CD14-positive monocyte (primary cell): ENCODE results near the gene LIPA. TPM values are rescaled to one million over a fixed set of nuclear protein-coding genes. Genes with fewer than 3 reads are reported as not detected.

Source experiments
- DNase-seq, 3 donors: peaks; one replicate each; pipeline ENCODE4 v3.0.0-alpha.2; 2011 to 2022
- H2AFZ ChIP-seq: 2 replicates; pipeline ENCODE4 v1.6.0; 2012; ENCODE audit warnings: mild to moderate bottlenecking, low read depth, low read length, inconsistent platforms; ENCODE audit not compliant: insufficient read depth, poor library complexity, severe bottlenecking
- H3K27ac ChIP-seq, 2 donors: 1 replicate in 1 of 2; 2 replicates in 1 of 2; pipeline ENCODE4 v1.5.1; 2012 to 2013; ENCODE audit warnings: low read length in 2 of 2, control low read depth in 1 of 2, inconsistent platforms in 1 of 2, low read depth in 1 of 2, mild to moderate bottlenecking in 1 of 2
- H3K27me3 ChIP-seq, 2 donors: one replicate each; pipeline versions ENCODE4 v1.6.0 to v1.6.1; 2011 to 2013; ENCODE audit warnings: low read length in 2 of 2; ENCODE audit not compliant: control insufficient read depth in 2 of 2, insufficient read depth in 2 of 2
- H3K36me3 ChIP-seq, 2 donors: replicated peaks in 1 of 2; 1 replicate in 1 of 2; 2 replicates in 1 of 2; pipeline versions ENCODE4 v1.5.1 to v1.6.1; 2012 to 2013; ENCODE audit warnings: low read length in 2 of 2, control low read depth in 1 of 2, inconsistent platforms in 1 of 2, mild to moderate bottlenecking in 1 of 2; ENCODE audit not compliant: insufficient read depth in 2 of 2, control insufficient read depth in 1 of 2
- H3K4me1 ChIP-seq, 2 donors: 1 replicate in 1 of 2; 2 replicates in 1 of 2; pipeline versions ENCODE4 v1.5.1 to v1.6.1; 2012 to 2013; ENCODE audit warnings: low read length in 2 of 2, control low read depth in 1 of 2, inconsistent platforms in 1 of 2, mild to moderate bottlenecking in 1 of 2, moderate library complexity in 1 of 2; ENCODE audit not compliant: insufficient read depth in 2 of 2, control insufficient read depth in 1 of 2
- H3K4me2 ChIP-seq: replicated peaks from 2 replicates; pipeline ENCODE3; 2012; ENCODE audit warnings: low read length, moderate library complexity, mild to moderate bottlenecking; ENCODE audit not compliant: poor library complexity, severe bottlenecking; ENCODE audit errors: extremely low read depth
- H3K4me3 ChIP-seq, 3 experiments: fragments of 200-600 bp in 1 of 3; sonication (generic) in 1 of 3; replicated peaks in 1 of 3; 1 replicate in 2 of 3; 2 replicates in 1 of 3; pipeline ENCODE4 v1.5.1; 2011 to 2013; ENCODE audit warnings: low read length in 3 of 3, mild to moderate bottlenecking in 3 of 3, control low read depth in 2 of 3, low read depth in 2 of 3, inconsistent platforms in 1 of 3, moderate library complexity in 1 of 3
- H3K79me2 ChIP-seq: 2 replicates; pipeline ENCODE4 v1.6.0; 2012; ENCODE audit warnings: mild to moderate bottlenecking, control low read depth, inconsistent platforms, low read length, moderate library complexity; ENCODE audit not compliant: insufficient read depth
- H3K9ac ChIP-seq: 2 replicates; pipeline ENCODE4 v1.6.0; 2017; ENCODE audit warnings: low read length, mild to moderate bottlenecking; ENCODE audit not compliant: insufficient read depth, poor library complexity, severe bottlenecking
- H3K9me3 ChIP-seq, 2 donors: replicated peaks in 1 of 2; 1 replicate in 1 of 2; 2 replicates in 1 of 2; pipeline versions ENCODE4 v1.5.1 to v1.6.1; 2012 to 2013; ENCODE audit warnings: low read length in 2 of 2, control low read depth in 1 of 2; ENCODE audit not compliant: control insufficient read depth in 1 of 2, insufficient read depth in 1 of 2
- H4K20me1 ChIP-seq: 2 replicates; pipeline ENCODE4 v1.6.0; 2012; ENCODE audit warnings: mild to moderate bottlenecking, low read length, control low read depth, moderate library complexity; ENCODE audit not compliant: insufficient read depth
- H3K27ac Mint-ChIP-seq, 7 donors: one replicate each; pipeline ENCODE4 v1.8.0; 2020; ENCODE audit warnings: mild to moderate bottlenecking in 7 of 7, mixed read lengths in 7 of 7, moderate library complexity in 6 of 7, inconsistent platforms in 2 of 7
- H3K27me3 Mint-ChIP-seq, 3 donors: one replicate each; pipeline ENCODE4 v1.8.0; 2021 to 2022; ENCODE audit warnings: low read depth in 3 of 3, mild to moderate bottlenecking in 3 of 3, mixed read lengths in 3 of 3, moderate library complexity in 3 of 3, inconsistent platforms in 1 of 3
- H3K36me3 Mint-ChIP-seq, 2 donors: one replicate each; pipeline ENCODE4 v1.8.0; 2020; ENCODE audit warnings: mixed read lengths in 2 of 2, inconsistent platforms in 1 of 2, mild to moderate bottlenecking in 1 of 2
- H3K4me1 Mint-ChIP-seq: one replicate; pipeline ENCODE4 v1.8.0; 2020; ENCODE audit warnings: mild to moderate bottlenecking, mixed read lengths
- H3K4me3 Mint-ChIP-seq, 2 donors: one replicate each; pipeline ENCODE4 v1.8.0; 2020; ENCODE audit warnings: mild to moderate bottlenecking in 2 of 2, mixed read lengths in 2 of 2, moderate library complexity in 1 of 2
- H3K9me3 Mint-ChIP-seq, 7 donors: one replicate each; pipeline ENCODE4 v1.8.0; 2020 to 2022; ENCODE audit warnings: mixed read lengths in 7 of 7, mild to moderate bottlenecking in 6 of 7, moderate library complexity in 6 of 7, inconsistent platforms in 2 of 7
- WGBS: methylation state at CpG from one replicate; pipeline ENCODE4 v1.1.5; 2013; ENCODE audit warnings: missing lambda C conversion rate; ENCODE audit not compliant: insufficient coverage; 5-methylcytosine and 5-hydroxymethylcytosine counted together
- intact Hi-C, 2 donors: fragments of 100-400 bp; cut with micrococcal nuclease; formaldehyde crosslinking; loops; one replicate each; pipeline versions ENCODE4 v1.15.0 to v1.15.1; 2023
- polyA plus RNA-seq, 3 donors: library from polyadenylated mRNA; depleted of rRNA in 1 of 3; unstranded in 2 of 3; stranded (reverse) in 1 of 3; fragments of 300-500 nt in 2 of 3; fragments of >200 nt in 1 of 3; fragmentation: Illumina TruSeq in 2 of 3; gene quantifications; 1 replicate in 2 of 3; 2 replicates in 1 of 3; pipeline ENCODE4 v1.2.3, GENCODE V29; 2012 to 2021
- TF ChIP-seq, protein P1 (sequence below): fragments of 200-600 bp; IDR thresholded peaks from one replicate; pipeline ENCODE4 v1.8.0; 2022; ENCODE audit warnings: antibody characterized with exemption, mild to moderate bottlenecking

Gene LIPA
- polyA plus RNA-seq, 3 donors = 37.4 to 353 (median 289) TPM

DNA sequence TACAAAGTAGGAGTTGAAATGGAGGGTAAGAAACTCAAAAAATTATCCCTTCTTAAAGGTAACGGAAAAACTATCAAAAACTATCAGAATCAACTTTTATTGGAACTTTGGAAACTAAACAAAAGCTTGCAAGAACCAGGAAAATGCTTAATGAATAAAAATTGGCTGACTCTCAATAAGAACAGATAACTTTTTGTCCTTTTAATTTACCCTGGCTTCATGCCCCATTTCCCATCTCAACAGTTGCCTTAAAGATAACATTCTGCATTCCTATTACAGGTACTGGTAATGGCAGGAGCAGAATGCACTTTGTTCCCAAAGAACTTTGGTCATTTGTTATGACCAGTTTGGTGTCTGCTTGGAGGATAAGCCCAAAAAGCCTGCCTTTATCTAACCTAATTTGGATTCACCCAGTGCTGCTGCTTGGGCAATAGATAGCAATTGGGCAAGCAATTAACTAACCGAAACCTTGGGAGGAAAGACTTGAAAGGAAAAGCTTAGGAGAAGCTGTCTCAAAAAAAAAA, 62.3 kb downstream of the LIPA start:
- Histone ChIP-seq H3K36me3 (no peaks in the 10 kb centered on the region), H4K20me1 (no peaks in the 10 kb centered on the region), H3K4me3 (no peak overlapping the region), H3K79me2 (no peaks in the 10 kb centered on the region), H3K4me1 (no peaks in the 10 kb centered on the region), H3K9me3 (no peaks in the 10 kb centered on the region), H2AFZ (no peak overlapping the region), H3K4me2 (no peak overlapping the region), H3K27ac (no peak overlapping the region), H3K9ac (no peak overlapping the region), H3K27me3 (no peaks in the 10 kb centered on the region)
- no peak overlapping the region for H3K4me3 Mint-ChIP-seq
- H3K9me3 Mint-ChIP-seq = peaks cover 0 to 4% (median 0%) of the 10 kb centered on the region in 7 donors
- DNase-seq = no peak
- peaks cover 5% of the 10 kb centered on the region for H3K4me1 Mint-ChIP-seq
- TF ChIP-seq, protein P1, sequence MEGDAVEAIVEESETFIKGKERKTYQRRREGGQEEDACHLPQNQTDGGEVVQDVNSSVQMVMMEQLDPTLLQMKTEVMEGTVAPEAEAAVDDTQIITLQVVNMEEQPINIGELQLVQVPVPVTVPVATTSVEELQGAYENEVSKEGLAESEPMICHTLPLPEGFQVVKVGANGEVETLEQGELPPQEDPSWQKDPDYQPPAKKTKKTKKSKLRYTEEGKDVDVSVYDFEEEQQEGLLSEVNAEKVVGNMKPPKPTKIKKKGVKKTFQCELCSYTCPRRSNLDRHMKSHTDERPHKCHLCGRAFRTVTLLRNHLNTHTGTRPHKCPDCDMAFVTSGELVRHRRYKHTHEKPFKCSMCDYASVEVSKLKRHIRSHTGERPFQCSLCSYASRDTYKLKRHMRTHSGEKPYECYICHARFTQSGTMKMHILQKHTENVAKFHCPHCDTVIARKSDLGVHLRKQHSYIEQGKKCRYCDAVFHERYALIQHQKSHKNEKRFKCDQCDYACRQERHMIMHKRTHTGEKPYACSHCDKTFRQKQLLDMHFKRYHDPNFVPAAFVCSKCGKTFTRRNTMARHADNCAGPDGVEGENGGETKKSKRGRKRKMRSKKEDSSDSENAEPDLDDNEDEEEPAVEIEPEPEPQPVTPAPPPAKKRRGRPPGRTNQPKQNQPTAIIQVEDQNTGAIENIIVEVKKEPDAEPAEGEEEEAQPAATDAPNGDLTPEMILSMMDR = no peak
- no CpG with 5 or more reads among the region's 2 CpGs for WGBS
- H3K27ac Mint-ChIP-seq = no peak overlapping the region
- intact Hi-C loops = no loop called here
- no peaks in the 10 kb centered on the region for H3K36me3 Mint-ChIP-seq
- H3K27me3 Mint-ChIP-seq = peaks cover 0 to 6% (median 2%) of the 10 kb centered on the region in 3 donors

DNA sequence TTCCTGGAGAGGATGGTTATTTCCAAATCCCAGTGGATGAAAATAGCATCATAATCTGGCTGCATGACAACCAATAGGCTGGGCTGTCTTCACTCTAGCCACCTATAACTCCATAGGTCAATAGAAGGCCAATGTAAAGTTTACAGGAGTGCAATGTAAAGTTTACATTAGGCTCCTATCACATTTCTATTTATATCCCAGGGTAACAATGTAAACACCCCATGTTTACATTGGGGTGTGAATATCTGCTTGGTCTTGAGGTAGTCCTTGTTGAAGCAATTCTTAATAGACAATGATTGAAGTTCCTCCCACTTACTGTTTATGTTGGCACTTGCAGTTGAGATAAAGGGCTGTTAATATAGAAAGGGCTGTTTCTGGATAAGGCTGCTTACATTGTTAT, 65.9 kb downstream of the LIPA start:
- no peak overlapping the region for H3K27ac Mint-ChIP-seq
- Histone ChIP-seq H3K27ac (no peak overlapping the region), H3K27me3 (no peaks in the 10 kb centered on the region), H3K9ac (no peak overlapping the region), H3K4me1 (no peaks in the 10 kb centered on the region), H3K4me2 (no peak overlapping the region), H3K9me3 (no peaks in the 10 kb centered on the region), H3K79me2 (no peaks in the 10 kb centered on the region), H4K20me1 (no peaks in the 10 kb centered on the region), H2AFZ (peak overlapping the region; percentile 0), H3K36me3 (no peaks in the 10 kb centered on the region), H3K4me3 (no peak overlapping the region)
- DNase-seq = no peak
- peaks cover 0 to 4% (median 2%) of the 10 kb centered on the region in 7 donors for H3K9me3 Mint-ChIP-seq
- H3K27me3 Mint-ChIP-seq = peaks cover 2 to 7% (median 2%) of the 10 kb centered on the region in 3 donors
- TF ChIP-seq, protein P1 = no peak
- no peaks in the 10 kb centered on the region for H3K36me3 Mint-ChIP-seq
- no peak overlapping the region for H3K4me3 Mint-ChIP-seq
- intact Hi-C loops = no loop called here
- H3K4me1 Mint-ChIP-seq = peaks cover 5% of the 10 kb centered on the region
